ENCODE measurements around the gene FBXL15. TPM values are rescaled to one million over a fixed set of nuclear protein-coding genes. Genes with fewer than 3 reads are reported as not detected.

Gene FBXL15
- total and polyA plus RNA-seq, 2 experiments from 2014 or later, result 18.5 to 36.1 TPM

DNA sequence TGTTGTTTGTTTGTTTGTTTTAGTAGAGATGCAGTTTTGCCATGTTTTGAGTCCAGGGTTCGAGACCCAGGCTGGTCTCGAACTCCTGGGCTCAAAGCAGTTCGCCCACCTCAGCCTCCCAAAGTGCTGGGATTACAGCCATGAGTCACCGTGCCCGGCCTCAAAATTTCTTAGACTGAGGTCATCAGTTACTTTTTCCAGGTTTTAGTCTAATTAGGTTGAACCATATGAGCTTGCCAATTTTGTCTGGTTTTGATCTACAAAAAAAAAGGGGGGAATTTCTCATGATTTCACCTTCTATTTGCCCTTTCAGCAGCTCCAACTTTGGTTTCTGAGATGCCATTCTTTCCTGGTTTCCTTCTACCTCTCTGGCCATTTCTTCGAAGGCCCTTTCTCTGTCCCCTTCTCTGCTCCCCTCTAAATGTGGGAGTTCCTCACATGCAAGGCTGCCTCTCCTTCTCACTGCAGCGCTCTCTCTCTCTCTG lies 6.2 kb downstream of the FBXL15 start:
- H3K27me3 Mint-ChIP-seq (ENCODE audit: insufficient read depth, low read depth, poor library complexity), result peaks cover 16% of the 10 kb centered on the region
- peaks cover 20% of the 10 kb centered on the region; the same call in 2 of the 3 replicates for H3K36me3 Mint-ChIP-seq (ENCODE audit: low read depth)
- Histone ChIP-seq H3K4me1 (ENCODE audit: insufficient read depth) (peaks cover 14% of the 10 kb centered on the region), H3K4me2 (no peak overlapping the region), H3K36me3 (ENCODE audit: insufficient read depth) (no peaks in the 10 kb centered on the region; the same call in 1 of the 2 replicates), H3K9me2 (ENCODE audit: insufficient read depth) (no peaks in the 10 kb centered on the region), H4K20me1 (replicated peaks; ENCODE audit: insufficient read depth) (no peaks in the 10 kb centered on the region; the same call in none of the 2 replicates), H2AFZ (no peak overlapping the region), H3F3A (replicated peaks; ENCODE audit: low read depth) (0 out of 2 replicates have a peak, but pooled peaks cover 13% of the 10 kb centered on the region), H3K4me3 (no peak overlapping the region), H3K27ac (ENCODE audit: low read depth) (no peak overlapping the region), H3K27me3 (ENCODE audit: insufficient read depth) (peaks cover 6% of the 10 kb centered on the region; the same call in 1 of the 2 replicates), H3K79me2 (replicated peaks; ENCODE audit: insufficient read depth) (no peaks in the 10 kb centered on the region; the same call in 1 of the 2 replicates)
- no peak for ATAC-seq
- no peaks in the 10 kb centered on the region for H3K9me3 Mint-ChIP-seq
- H3K4me3 Mint-ChIP-seq, result no peak overlapping the region
- DNase-seq (ENCODE audit: low spot score), result no peak
- no peak overlapping the region for H3K27ac Mint-ChIP-seq
- H3K4me1 Mint-ChIP-seq, result peaks cover 9% of the 10 kb centered on the region
- TF ChIP-seq, protein P1, sequence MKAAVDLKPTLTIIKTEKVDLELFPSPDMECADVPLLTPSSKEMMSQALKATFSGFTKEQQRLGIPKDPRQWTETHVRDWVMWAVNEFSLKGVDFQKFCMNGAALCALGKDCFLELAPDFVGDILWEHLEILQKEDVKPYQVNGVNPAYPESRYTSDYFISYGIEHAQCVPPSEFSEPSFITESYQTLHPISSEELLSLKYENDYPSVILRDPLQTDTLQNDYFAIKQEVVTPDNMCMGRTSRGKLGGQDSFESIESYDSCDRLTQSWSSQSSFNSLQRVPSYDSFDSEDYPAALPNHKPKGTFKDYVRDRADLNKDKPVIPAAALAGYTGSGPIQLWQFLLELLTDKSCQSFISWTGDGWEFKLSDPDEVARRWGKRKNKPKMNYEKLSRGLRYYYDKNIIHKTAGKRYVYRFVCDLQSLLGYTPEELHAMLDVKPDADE (IDR thresholded peaks at IDR 0.05), result no peak
- TF ChIP-seq, protein P2, sequence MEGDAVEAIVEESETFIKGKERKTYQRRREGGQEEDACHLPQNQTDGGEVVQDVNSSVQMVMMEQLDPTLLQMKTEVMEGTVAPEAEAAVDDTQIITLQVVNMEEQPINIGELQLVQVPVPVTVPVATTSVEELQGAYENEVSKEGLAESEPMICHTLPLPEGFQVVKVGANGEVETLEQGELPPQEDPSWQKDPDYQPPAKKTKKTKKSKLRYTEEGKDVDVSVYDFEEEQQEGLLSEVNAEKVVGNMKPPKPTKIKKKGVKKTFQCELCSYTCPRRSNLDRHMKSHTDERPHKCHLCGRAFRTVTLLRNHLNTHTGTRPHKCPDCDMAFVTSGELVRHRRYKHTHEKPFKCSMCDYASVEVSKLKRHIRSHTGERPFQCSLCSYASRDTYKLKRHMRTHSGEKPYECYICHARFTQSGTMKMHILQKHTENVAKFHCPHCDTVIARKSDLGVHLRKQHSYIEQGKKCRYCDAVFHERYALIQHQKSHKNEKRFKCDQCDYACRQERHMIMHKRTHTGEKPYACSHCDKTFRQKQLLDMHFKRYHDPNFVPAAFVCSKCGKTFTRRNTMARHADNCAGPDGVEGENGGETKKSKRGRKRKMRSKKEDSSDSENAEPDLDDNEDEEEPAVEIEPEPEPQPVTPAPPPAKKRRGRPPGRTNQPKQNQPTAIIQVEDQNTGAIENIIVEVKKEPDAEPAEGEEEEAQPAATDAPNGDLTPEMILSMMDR (conservative IDR thresholded peaks at IDR 0.05; ENCODE audit: low read depth in 2 of 2), result no peak
- TF ChIP-seq EZH2 (IDR thresholded peaks at IDR 0.05; ENCODE audit: low read depth, unreplicated experiment), result no peak
- TF ChIP-seq, protein P3, sequence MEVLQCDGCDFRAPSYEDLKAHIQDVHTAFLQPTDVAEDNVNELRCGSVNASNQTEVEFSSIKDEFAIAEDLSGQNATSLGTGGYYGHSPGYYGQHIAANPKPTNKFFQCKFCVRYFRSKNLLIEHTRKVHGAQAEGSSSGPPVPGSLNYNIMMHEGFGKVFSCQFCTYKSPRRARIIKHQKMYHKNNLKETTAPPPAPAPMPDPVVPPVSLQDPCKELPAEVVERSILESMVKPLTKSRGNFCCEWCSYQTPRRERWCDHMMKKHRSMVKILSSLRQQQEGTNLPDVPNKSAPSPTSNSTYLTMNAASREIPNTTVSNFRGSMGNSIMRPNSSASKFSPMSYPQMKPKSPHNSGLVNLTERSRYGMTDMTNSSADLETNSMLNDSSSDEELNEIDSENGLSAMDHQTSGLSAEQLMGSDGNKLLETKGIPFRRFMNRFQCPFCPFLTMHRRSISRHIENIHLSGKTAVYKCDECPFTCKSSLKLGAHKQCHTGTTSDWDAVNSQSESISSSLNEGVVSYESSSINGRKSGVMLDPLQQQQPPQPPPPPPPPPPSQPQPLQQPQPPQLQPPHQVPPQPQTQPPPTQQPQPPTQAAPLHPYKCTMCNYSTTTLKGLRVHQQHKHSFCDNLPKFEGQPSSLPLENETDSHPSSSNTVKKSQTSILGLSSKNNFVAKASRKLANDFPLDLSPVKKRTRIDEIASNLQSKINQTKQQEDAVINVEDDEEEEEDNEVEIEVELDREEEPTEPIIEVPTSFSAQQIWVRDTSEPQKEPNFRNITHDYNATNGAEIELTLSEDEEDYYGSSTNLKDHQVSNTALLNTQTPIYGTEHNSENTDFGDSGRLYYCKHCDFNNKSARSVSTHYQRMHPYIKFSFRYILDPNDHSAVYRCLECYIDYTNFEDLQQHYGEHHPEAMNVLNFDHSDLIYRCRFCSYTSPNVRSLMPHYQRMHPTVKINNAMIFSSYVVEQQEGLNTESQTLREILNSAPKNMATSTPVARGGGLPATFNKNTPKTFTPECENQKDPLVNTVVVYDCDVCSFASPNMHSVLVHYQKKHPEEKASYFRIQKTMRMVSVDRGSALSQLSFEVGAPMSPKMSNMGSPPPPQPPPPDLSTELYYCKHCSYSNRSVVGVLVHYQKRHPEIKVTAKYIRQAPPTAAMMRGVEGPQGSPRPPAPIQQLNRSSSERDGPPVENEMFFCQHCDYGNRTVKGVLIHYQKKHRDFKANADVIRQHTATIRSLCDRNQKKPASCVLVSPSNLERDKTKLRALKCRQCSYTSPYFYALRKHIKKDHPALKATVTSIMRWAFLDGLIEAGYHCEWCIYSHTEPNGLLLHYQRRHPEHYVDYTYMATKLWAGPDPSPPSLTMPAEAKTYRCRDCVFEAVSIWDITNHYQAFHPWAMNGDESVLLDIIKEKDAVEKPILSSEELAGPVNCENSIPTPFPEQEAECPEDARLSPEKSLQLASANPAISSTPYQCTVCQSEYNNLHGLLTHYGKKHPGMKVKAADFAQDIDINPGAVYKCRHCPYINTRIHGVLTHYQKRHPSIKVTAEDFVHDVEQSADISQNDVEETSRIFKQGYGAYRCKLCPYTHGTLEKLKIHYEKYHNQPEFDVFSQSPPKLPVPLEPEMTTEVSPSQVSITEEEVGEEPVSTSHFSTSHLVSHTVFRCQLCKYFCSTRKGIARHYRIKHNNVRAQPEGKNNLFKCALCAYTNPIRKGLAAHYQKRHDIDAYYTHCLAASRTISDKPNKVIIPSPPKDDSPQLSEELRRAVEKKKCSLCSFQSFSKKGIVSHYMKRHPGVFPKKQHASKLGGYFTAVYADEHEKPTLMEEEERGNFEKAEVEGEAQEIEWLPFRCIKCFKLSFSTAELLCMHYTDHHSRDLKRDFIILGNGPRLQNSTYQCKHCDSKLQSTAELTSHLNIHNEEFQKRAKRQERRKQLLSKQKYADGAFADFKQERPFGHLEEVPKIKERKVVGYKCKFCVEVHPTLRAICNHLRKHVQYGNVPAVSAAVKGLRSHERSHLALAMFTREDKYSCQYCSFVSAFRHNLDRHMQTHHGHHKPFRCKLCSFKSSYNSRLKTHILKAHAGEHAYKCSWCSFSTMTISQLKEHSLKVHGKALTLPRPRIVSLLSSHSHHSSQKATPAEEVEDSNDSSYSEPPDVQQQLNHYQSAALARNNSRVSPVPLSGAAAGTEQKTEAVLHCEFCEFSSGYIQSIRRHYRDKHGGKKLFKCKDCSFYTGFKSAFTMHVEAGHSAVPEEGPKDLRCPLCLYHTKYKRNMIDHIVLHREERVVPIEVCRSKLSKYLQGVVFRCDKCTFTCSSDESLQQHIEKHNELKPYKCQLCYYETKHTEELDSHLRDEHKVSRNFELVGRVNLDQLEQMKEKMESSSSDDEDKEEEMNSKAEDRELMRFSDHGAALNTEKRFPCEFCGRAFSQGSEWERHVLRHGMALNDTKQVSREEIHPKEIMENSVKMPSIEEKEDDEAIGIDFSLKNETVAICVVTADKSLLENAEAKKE (CRISPR knock-in tag; IDR thresholded peaks at IDR 0.05), result no peak
- TF ChIP-seq ZNF331 (CRISPR knock-in tag; IDR thresholded peaks at IDR 0.05; ENCODE audit: low read depth), result no peak
- TF ChIP-seq CREB1 (CRISPR knock-in tag; IDR thresholded peaks at IDR 0.05; ENCODE audit: low read depth), result no peak
- TF ChIP-seq STAT1 (IDR thresholded peaks at IDR 0.05; ENCODE audit: unreplicated experiment), result no peak
- TF ChIP-seq POLR2AphosphoS5 (IDR thresholded peaks at IDR 0.05; ENCODE audit: low read depth), result no peak
- TF ChIP-seq JUNB (IDR thresholded peaks at IDR 0.05; ENCODE audit: unreplicated experiment), result no peak
- TF ChIP-seq, protein P4, sequence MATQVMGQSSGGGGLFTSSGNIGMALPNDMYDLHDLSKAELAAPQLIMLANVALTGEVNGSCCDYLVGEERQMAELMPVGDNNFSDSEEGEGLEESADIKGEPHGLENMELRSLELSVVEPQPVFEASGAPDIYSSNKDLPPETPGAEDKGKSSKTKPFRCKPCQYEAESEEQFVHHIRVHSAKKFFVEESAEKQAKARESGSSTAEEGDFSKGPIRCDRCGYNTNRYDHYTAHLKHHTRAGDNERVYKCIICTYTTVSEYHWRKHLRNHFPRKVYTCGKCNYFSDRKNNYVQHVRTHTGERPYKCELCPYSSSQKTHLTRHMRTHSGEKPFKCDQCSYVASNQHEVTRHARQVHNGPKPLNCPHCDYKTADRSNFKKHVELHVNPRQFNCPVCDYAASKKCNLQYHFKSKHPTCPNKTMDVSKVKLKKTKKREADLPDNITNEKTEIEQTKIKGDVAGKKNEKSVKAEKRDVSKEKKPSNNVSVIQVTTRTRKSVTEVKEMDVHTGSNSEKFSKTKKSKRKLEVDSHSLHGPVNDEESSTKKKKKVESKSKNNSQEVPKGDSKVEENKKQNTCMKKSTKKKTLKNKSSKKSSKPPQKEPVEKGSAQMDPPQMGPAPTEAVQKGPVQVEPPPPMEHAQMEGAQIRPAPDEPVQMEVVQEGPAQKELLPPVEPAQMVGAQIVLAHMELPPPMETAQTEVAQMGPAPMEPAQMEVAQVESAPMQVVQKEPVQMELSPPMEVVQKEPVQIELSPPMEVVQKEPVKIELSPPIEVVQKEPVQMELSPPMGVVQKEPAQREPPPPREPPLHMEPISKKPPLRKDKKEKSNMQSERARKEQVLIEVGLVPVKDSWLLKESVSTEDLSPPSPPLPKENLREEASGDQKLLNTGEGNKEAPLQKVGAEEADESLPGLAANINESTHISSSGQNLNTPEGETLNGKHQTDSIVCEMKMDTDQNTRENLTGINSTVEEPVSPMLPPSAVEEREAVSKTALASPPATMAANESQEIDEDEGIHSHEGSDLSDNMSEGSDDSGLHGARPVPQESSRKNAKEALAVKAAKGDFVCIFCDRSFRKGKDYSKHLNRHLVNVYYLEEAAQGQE (IDR thresholded peaks at IDR 0.05; ENCODE audit: unreplicated experiment), result no peak
- TF ChIP-seq ZNF114 (CRISPR knock-in tag; IDR thresholded peaks at IDR 0.05), result no peak
- no peak for TF ChIP-seq NANOG (IDR thresholded peaks at IDR 0.05; ENCODE audit: borderline replicate concordance)
- no peak for TF ChIP-seq EZH2phosphoT487 (IDR thresholded peaks at IDR 0.05; ENCODE audit: unreplicated experiment)
